Stimulated activated CD4-positive, alpha-beta T cell treated with anti-CD3 and anti-CD28 coated beads, Interleukin-2, amount 100 ng/mL, for 24 hours (primary cell): ENCODE measurements around the gene ZNF148.

ENCODE experiments used
- DNase-seq, 2 donors: peaks; one replicate each; pipeline ENCODE4 v3.0.0-alpha.2; 2020

ZNF148 gene

DNA sequence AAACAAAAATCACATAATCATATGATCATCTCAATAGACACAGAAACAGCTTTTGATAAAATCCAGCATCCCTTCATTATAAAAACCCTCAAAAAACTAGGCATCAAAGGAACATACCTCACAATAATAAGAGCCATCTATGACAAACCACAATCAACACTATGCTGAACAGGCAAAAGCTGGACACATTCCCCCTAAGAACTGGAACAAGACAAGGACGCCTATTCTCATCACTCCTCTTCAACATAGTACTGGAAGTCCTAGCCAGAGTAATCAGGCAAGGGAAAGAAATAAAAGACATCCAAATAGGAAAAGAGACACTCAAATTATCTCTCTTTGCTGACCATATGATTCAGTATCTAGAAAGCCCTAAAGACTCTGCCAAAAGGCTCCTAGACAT, 107.7 kb downstream of the ZNF148 start:
- no peak for DNase-seq

- no peak for DNase-seq
Measured at GRCh38 chr3:125266971-125267370, 108.2 kb downstream of the ZNF148 start.

GRCh38 chr3:125262161-125262560, 113.0 kb downstream of the ZNF148 start:
- DNase-seq: no peak

GRCh38 chr3:125261031-125261430, 114.1 kb downstream of the ZNF148 start:
- no peak for DNase-seq

DNA sequence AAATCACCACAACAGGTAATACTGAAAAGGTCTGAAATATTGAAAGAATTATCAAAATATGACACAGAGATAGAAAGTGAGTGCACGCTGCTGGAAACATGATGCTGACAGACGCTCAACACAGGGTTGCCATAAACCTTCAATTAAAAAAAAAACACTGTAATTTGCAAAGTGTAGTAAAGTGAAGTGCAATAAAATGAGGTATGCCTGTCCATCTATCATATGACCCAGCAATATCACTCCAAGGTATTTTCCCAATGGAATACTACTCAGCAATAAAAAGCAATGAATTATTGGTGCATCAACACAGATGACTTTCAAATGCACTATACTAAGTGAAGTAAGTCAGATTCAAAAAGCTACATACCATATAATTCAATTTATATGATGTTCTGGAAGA, 115.0 kb downstream of the ZNF148 start:
- no peak for DNase-seq

- DNase-seq: no peak
Measured at GRCh38 chr3:125257536-125257935, 117.6 kb downstream of the ZNF148 start.

DNA sequence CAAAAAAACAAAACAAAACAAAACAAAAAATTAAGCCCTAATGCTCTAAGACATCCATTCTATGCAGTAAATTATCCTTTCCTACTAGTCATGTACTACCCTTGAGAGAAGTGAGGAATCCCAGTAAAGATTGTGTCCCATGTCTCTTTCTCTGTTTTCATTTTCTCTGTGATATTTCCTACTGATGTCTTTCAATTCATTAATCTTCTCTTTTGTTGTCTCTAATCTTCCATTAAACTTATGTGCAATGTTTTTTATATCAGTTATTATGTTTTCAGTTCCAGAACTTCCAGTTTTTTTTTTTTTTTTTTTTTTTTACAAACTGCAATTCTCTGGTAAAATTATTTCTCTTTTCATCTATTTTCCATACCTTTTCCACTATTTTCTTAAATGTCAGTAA, 118.5 kb downstream of the ZNF148 start:
- DNase-seq: no peak

DNA sequence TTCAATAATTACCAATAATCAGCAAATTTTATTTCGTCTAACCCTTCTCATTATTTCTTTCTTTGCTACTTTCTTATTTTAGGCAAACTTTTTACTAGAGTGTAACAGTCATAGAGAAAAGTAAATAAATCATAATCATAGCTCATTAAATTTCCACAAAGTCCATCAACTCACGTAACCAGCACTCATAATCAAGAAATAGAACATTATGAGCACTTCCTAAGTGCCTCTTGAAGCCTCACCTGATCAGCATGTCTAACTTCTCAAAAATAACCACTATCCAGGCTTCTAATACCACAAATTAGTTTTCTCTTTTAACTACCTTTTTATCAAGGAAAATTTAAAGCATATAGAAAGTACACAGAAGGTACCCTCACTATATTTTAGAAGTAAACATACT, 124.2 kb downstream of the ZNF148 start:
- no peak for DNase-seq

- no peak for DNase-seq
Measured at GRCh38 chr3:125246237-125246636, 128.9 kb downstream of the ZNF148 start.

GRCh38 chr3:125245521-125245920, 129.6 kb downstream of the ZNF148 start:
- DNase-seq: no peak

DNA sequence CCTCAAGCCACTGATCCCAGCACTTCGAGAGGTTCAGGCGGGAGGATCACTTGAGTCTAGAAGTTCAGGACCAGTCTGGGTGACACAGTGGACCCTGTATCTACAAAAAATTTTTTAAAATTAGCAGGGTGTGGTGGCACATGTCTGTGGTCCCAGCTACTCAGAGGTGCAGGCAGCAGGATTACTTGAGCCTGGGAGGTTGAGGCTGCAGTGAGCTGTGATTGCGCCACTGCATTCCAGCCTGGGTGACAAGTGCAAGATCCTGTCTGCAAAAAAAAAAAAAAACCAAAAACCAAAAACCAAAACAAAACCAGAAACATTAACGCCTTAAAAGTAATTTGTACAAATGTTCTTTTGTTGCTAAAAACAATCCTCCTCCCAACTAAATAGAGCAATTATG, 134.6 kb downstream of the ZNF148 start:
- DNase-seq: no peak

DNA sequence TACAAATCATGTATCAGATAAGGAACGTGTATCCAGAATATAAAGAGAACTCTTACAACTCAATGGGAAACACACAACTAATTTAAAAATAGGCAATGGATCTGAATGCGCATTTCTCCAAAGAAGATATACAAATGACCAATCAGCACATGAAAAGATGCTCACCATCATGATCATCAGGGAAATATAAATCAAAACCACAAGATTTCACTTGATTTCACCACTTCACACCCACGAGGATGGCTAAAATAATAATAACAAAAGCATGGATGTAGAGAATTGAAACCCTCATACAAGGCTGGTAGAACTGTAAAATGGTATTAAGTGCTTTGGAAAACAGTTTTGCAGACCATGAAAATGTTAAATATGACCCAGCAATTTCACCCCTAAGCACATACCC, 135.9 kb downstream of the ZNF148 start:
- no peak for DNase-seq

DNA sequence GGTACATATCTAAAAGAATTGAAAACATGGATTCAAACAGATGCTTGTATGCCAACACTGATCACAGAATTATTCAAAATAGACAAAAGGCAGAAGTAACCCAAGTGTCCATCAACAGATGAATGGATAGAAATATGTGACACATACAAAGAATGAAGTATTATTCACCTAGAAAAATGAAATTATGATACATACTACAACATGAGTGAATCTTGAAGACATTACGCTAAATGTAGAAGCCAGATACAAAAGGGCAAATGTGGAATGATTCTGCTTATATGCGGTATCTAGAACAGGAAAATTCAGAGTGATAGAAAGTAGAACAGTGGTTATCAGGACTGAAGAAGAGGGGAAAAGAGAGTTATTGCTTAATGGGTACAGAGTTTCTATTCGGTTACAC, 136.4 kb downstream of the ZNF148 start:
- no peak for DNase-seq

DNA sequence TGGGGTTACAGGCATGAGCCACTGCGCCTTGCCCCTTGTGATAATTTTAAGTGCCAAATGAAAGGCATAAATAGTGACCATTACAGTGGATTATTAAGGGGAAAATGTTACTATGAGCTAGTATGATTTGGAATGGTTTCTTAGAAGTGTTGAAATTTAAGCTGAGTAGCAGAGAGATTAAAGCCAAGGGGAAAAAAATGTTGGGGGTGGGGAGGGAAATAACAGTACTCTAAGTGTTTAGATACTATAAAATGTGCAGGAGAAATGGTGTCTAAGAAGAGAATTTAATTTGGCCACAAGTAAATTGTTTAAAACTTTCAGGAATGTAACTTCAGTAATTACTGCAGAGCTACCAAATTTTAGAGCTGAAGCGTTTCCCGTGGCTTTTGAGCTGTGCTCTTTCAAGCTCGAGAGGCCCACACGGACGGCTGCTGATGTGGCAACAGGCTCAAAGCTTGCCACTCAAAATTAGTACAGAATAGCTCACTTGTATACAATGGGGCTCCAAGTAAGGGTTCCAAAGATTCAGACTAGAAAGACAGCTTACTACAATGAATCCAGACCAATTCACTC, 138.7 kb downstream of the ZNF148 start:
- DNase-seq: no peak

DNA sequence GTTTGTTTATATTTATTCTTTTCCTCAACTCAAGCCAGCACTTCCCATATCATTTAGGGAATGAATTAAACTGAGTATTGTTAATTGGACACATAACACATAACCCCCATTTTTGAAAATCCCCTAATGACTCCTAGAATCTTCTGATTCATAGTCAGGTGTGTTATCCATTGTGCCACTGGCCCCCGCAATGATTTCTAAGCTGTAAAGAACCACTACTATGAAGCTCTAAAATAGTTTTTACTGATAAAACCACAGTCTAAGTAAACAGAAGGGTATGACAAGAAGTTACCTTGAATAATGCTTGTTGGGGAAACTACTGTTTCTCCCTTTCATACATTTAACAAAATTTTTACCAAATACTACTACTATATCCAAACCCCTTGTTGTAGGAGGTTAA, 140.3 kb downstream of the ZNF148 start:
- DNase-seq: no peak

- DNase-seq: no peak
Measured at GRCh38 chr3:125232401-125232800, 142.7 kb downstream of the ZNF148 start.

- no peak for DNase-seq
Measured at GRCh38 chr3:125231895-125232294, 143.2 kb downstream of the ZNF148 start.

GRCh38 chr3:125229707-125230106, 145.4 kb downstream of the ZNF148 start:
- DNase-seq: no peak

GRCh38 chr3:125229168-125229567, 146.0 kb downstream of the ZNF148 start:
- no peak for DNase-seq

DNA sequence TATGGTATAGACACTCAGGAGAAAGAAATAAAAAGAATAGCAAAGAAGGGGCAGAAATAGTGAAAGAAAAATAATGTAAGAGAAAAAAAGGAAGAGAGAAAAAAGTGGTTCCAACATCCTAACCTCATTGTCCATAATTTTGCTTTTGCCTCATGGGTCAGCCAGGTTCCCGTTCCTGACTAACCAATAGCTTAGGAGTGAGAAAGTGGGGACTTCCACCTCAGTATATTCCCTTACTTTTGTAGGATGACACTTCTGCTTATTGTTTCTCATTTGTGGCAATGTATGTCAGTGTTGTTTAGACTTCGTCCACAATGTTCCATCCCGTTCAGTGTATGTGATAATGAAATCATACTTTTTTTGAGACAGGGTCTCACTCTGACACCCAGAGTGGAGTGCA, 153.3 kb downstream of the ZNF148 start:
- no peak for DNase-seq

DNA sequence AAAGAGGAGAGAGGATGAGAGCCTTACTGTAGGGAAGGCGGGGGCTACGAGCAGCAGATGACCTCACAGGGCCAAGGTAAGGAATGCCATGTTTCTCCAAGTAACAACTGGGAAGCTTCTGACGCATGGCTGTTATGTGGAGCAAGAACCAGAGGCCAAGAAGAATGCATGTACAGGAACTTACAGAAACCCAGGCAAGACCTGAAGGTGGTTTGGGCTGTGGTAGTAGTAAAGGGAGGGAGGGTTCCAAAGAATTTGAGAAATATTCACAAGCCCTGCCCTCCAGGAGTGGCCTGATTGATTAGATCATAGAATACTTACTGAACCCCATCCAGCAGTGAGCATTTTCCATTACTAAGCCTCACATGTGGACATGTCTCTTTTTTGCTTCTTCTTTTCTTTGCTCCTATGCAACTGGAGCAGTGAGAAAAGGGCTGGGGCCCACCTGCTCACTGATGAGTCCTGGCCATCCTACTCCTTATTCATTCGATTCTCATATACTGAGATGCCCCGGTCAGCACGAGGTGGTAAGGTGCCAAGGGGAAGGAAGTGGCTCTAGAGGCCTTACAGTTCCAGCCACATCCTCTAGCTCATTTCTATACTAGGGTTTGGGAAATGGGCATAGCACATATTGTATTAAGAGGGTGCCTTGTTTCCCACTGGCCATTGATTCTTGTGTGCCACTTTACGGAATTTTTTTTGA, 154.2 kb downstream of the ZNF148 start:
- DNase-seq: no peak

DNA sequence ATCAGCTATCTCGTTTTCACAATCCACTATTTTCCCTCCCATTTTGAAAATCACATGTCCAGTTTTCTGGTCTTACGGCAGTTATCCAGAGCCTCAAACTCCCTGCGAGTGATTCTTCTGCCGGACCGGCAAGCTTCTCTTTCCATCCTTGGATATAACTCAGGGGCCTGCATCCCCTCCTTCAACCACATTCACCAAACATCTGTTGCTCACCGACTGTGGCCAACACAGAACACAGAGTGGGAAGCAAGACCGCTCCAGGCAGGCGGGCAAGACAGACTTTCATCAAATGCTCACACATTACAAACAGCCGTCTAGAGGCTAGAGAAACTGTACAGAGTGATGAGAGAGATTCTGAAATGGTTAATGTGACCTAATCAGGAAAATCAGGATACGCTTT, 154.9 kb downstream of the ZNF148 start:
- no peak for DNase-seq

DNA sequence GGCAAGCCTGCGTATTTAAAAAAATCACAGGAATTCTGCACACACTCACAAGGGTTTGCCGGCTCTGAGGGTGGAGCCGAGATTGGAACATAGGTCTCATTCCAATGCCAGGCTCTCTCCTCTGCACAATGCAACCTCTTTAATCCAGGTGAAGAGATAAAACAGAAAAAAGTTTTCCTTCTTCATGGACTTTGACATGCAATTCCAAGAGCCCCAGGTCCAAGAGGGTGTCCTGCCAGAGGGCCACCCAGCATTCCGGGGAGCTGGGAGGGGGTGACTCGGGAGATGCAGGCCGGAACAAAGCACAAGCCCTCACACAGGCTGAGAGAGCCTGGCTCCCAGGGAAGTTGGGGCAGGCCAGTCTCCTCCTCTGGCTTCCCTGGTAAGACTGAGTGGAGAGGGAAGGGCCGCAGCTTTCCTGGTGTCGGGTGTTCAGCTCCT, 155.8 kb downstream of the ZNF148 start:
- DNase-seq: no peak

- DNase-seq: no peak
Measured at GRCh38 chr3:125214738-125215137, 160.4 kb downstream of the ZNF148 start.

DNA sequence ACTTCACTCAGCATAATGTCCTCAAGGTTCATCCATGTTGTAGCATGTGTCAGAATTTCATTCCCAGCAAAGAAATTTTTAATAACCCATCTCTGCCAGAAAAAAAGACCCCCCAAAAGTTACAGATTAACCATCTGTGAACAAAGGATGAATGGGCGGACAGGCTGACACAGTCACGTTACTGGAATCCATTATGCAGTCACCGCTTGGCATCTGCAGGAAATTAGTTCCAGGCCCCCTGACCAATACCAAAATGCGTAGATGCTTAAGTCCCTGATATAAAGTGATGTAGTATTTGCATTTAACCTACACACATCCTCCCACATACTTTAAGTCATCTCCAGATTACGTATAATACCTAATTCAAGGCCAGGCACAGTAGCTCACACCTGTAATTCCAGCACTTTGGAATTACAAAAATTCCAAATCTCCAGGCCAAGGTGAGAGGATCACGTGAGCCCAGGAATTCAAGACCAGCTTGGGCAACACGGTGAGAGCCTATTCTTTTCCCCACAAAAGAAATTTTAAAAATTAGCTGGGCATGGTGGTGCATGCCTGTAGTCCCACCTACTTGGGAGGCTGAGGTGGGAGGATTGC, 161.1 kb downstream of the ZNF148 start:
- DNase-seq: no peak
